GM19324 (cell line): ENCODE measurements around the gene CDH5.

Experiments used
- ATAC-seq: cut with Tn5 transposase; IDR thresholded peaks from one replicate; pipeline ENCODE4 v1.9.1; 2021; ENCODE audit warnings: mild to moderate bottlenecking, moderate library complexity; ENCODE audit not compliant: unreplicated experiment, low FRiP score

CDH5 gene

GRCh38 chr16:66408163-66409048, 41.9 kb downstream of the CDH5 start:
- no peak for ATAC-seq

GRCh38 chr16:66409156-66409555, 42.7 kb downstream of the CDH5 start:
- no peak for ATAC-seq

DNA sequence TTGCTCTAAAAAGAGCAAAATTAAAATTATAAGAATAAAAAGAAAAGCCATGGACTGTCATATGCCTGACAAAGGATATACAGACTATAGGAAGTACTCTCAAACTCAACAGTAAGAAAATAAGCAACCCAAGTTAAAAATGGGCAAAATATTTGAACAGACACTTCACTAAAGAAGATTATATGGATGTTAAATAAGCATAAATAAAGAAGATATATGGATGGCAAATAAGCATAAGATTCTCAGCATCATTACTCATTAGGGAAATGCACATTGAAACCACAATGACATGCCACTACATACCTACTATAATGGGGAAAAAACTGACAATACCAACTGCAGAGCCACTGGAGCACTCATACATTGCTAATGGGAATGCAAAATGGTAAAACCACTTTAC, 45.7 kb downstream of the CDH5 start:
- no peak for ATAC-seq

DNA sequence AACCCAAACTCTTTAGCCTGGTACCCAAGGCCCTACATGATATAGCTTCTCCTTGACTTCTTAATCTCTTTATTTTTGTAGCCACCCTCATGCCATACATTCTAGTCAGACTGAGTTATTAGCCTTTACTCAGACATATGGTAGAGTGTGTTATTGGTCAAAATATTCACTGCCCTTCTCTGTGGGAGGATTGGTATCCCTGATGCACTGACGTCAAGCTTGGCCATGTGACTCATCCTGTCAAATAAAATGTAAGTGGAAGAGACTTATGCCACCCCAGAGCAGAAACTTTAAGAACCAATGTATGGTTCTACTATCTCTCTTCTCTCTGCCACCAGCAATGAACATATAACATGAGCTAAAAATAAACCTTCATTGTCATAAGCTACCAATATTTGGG, 48.4 kb downstream of the CDH5 start:
- ATAC-seq: no peak

DNA sequence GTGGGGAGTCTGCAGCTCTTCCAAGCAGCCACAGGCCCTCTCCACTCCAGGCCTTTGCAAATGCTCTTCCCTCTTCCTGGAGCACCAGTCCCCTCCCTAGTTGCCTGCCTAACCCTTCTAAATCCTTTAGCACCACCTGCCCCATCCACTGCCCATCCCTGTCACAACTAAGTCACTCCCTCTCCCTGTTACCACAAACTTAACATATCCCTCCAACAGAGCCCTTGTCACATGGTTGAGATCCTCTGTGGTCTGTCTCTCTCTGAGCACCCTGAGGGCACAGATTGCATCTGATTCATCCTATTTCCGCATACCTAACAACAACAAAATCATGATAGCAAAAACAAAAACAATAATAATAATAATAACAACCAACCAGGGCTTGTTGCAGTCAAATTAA, 49.6 kb downstream of the CDH5 start:
- no peak for ATAC-seq

GRCh38 chr16:66416939-66417700, 50.6 kb downstream of the CDH5 start:
- no peak for ATAC-seq

DNA sequence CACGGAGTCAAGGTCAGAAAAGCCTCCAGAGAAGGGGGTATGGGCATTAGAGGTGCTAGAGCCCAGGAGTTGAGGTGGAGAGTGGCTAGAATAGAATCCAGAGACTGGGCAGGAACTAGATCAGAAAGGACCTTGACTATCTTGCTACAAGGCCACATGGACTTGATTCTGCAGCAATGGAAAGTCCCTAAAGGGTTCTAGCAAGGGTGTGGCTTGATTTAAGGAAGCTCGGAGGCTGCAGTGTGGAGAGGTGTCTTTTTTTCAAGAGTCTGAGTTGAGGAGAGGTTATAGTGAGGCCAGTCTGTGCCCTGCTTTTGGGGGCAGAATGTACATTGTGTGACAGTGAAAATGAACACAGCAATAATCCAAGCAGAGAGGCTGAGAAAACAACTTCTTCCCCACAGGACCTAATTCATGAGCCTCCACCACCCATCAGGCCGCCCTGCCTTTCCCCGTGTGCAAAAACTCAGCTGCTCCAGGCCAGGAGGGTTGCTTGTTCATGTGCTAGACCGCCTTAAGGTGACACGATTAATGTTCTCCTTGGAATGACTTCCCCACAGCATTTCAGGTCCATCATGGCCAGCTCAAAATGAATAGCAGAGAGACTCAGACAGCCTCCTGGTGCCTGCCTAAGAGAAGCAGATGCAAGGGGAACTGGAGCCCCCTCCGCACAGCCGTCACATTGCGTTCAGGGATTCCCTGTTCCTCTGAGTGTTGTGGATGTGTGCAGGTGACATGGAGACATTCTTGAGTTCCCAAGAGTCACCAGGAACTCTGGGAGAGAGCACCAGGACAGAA, 51.9 kb downstream of the CDH5 start:
- no peak for ATAC-seq

GRCh38 chr16:66419527-66419926, 53.0 kb downstream of the CDH5 start:
- ATAC-seq: no peak

- no peak for ATAC-seq
These were observed 53.9 kb downstream of the CDH5 start for GRCh38 chr16:66420396-66420795.

DNA sequence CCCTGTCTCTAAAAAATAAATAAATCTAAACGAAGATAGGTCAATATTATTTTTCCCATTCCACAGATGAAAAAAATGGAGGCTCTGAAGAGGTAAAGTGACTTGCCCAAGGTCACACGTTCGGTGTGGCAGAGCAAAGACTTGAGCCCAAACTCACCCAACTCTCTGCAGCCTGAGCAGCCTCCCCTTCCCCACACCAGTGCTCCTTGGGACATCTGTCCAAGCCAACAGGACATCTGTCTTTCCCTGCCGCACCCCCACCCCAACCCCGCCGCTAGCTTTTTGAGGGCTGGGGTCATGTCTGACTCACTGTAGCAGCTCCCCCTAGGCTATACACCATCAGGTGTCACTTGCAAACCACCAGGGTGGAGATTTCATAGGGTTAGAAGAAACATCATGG, 55.4 kb downstream of the CDH5 start:
- no peak for ATAC-seq

DNA sequence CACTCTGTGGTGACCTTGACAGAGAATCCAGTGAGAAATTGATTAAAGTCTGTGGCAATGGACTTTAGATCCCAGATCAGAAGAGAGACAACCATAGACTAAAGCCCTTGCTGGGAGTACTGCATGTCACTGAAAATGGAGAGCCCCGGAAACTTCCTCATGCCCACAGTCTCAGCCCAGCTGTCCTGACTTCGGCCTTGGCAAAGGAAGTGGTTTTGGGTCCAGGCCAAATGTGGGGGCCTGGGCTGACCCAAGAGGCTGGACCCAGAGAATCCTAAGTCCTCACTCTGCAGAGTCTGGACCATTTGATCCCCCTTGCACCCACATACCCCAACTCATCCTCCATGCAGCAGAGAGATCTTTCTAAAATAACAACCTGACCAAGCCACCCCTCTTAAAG, 55.9 kb downstream of the CDH5 start:
- ATAC-seq: no peak

- no peak for ATAC-seq
These were observed 56.7 kb downstream of the CDH5 start for GRCh38 chr16:66423177-66423576.

DNA sequence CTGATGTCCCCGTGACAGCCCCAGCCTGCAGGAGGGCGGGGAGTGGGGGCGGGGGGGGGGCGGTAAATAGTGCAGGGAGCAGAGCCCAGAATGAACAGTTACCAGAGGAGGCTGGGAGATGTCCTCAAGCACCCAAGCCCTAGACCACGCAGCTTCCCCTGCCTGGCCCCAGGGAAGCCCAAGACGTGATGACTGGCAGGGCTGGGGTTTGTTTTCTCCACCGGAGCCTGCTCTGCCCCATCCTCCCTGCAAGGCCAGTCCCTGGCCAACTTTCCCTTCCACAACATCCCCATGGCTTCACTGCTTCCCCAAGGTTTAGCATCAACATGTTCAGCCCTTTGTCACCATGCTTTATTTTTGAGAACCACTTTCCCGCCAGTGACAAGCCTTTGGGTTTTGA, 59.2 kb downstream of the CDH5 start:
- ATAC-seq: no peak

DNA sequence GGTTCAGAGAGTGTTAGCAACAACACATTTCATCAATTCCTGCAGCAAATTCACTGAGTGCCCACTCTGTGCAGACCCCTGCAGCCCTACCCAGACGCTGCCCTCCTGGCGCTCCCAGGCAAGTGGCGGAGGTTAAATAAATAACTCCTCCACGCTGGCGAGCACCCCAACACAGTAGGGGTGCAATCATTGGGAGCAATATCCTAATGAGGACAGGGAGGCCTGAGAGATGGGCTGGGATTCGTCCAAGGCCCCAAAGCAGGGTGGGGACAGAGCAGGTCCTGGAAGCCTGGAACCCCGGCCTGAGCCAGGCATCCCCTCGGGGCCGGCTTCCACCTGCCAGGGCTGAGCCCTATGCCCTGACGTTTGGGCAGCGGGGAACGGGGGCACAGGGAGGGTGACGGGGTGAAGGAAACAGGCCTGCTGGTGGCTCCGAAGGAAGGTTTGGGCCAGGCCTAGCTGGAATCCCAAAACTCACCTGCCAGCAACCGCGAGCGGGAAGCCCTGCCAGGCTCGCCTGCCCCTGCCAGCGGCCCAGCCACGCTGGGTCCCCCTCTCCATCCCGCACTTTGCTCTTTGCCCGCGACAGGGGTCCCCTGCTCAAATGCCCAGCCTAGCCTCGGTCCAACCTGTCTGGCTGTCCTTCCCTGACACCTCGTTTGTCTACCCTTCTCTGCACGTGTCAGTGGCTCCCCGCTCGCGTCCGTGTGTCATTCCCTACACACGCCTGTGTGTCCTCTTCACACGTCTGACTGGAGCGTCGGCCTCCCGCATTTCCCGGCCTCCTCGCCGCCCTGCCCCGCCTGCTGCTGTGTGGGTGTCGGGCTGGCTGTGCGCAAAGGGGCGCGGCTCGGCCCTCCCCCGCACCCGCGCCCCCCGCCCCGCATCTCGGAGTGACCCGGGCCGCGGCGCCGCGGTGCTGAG, 59.9 kb downstream of the CDH5 start:
- no peak for ATAC-seq

DNA sequence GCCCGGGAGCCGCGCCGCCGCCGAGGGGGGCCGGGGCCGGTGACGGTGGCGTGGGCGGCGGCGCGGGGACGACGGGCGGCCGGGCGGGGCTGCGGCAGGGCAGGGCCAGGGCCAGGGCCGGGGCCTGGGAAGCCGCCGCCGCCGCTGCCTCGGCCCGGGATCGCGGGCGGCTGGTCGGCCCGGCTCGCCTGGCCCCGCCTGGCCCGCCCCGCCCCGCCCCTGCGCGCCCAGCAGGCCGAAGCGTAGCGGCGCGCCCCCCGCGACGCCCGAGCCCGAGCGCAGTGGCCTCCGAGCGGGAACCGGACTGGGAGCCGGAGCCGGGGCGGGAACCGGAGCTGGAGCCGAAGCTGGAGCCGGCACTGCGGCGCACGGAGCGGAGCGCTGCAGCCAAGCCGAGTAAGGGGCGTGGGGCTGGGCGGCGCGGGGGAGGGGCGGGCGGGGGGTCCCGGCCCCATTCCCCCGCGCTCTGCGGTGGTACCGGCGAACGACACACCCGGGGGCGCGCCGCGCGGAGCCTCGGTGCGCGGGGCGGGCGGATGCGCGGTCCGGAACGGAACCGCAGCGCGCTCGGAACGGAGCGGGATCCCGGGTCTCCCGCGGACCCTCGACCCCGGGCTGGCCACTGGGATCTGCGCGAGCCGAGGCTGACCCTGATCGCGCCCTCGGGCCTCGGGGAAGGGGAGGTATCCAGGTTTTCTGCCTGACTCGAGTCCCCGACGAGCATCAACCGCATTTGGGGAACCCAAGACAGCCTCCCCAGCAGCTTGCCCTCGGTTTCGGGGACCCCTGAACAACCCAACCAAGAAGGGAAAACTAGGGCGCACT, 60.8 kb downstream of the CDH5 start, which contains the start of gene BEAN1:
TSS of gene BEAN1 (plus strand) at position 260 of the 825 bp plus-strand sequence. CDS start 10,382 bp downstream, outside the sequence.
- ATAC-seq: no peak

DNA sequence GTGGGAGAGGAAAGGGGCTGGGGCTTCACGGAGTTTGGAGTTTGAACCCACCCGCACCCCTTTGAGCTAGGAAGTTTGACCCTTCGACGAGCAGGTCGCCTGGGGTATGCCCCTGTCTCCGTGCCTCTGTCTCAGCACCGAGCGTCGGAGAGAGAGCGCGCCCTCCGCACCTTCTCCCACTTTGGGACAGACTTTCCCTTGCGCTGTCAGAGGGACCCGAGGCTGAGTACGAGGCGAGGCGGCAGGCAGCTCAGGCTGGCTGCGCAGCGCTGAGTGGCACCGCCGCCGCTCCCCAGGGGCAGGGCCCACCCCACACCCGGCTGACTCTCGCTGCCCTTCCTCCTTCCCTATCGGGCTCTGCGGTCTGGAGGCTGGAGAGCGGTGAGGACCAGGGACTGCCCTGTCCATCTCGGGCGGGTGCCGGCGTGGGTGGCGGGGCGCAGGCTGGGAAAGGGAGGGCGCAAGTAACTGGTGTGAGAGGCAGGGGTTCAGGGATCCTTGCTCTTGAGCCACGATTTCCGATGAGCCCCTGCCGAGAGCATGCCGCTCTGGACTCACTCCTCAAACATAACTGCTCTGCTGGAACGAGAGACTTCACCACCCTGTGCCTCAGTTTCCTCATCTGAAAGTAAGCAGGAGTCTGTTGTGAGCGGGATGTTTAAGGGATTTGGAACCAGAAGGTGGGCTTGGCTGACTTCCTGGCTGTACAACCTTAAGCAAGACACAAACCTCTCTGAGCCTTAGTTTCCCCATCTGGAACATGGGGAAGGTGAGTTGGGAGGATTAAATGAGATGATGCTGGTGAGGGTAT, 61.6 kb downstream of the CDH5 start:
- ATAC-seq: no peak

DNA sequence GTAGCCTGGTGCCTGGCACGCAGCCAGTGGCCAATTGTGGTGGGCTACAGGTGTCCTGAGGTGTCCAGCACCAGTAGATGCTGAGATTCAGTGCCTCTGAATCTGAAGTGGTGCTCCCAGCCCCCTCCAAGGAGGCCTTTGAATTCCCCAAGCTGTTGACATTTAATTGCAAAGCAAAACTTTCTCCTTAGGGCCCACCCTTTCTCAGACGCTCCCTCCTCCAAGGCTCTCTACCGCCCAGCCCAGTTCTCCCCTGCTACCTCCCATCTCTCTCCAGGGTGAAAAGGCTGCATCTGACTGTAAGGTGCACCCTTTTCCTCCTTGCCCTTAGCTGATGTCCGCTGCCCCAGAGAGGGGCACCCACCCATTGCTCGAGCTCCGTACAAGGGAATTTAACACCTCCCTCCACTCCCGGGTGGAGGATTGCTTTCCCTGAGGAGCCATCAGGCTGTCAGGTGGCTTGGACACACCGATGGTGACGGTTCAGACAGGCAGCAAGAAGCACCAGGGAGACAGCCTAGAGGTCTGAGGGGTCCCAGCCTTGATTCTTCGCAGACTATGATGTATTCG, 62.3 kb downstream of the CDH5 start:
- ATAC-seq: no peak
